CD4-positive, alpha-beta T cell treated with Interleukin-17A for 4 hours (primary cell): ENCODE measurements around the gene SLC47A2.

ENCODE experiments used
- DNase-seq: peaks from one replicate; pipeline ENCODE4 v3.0.0-alpha.2; 2020; ENCODE audit warnings: mixed read lengths

Gene SLC47A2

DNA sequence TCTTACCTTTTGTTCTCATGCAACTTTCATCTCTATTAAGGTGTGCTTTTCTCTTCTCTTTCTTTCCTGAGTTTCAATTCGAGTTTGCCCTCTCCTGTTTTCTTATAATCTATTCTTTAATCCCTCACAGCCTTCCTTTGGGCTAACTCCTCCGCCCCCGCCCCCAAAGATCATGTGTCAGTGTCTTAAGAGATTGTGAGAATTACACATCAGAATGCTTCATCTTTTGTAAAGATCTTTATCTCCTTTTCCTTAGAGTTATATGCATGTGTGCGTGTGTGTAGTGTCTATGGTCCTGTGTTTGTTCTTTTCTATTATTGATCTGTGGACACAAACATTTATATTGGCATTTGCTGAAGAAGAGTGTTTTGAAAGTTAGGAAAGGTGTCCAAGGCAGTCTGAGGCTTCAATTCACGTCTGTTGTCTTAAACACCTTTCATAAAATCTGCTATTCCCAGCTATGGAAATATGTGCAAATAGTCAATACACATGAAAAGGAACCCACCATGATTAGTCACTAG lies 74.0 kb downstream of the SLC47A2 start:
- DNase-seq = no peak

- no peak for DNase-seq
These were observed 74.6 kb downstream of the SLC47A2 start for GRCh38 chr17:19641687-19642372.

- no peak for DNase-seq
These were observed 84.5 kb downstream of the SLC47A2 start for GRCh38 chr17:19631905-19632304.

DNA sequence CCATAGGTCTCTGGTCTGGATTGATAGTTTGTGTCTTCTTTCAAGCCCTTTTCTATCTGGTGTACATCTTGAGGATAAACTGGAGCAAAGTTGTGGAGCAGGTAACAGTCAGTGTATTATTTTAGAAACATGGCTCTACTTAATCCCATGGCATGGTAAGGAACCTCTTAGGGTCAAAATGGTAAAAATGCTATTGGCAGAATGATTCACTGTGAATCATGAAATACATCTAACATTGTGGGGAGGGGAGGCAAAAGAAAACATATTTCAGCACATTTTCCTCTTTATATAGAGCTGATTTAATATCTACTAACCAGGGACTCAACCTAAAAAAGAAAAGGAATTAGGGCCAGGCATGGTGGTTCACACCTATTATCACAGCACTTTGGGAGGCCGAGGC lies 85.7 kb downstream of the SLC47A2 start:
- no peak for DNase-seq

DNA sequence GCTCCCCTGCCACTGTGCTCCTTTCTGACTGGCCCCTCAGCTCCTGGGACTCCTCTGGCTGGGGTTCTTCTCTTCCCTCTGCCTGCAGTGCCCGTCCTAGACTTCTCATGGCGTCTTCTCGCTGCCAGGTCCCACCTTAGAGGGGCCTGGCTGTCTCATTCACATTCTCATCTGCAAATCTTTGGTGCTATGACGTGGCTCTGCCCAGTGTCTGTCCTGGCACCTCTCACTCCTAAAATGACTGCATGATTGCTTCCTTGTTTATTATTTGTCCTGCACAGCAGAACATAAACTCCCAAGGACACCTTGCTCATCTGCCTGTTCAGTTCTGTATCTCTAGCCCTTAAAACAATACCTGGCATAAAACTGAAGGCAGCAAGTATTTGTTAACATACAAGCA lies 86.3 kb downstream of the SLC47A2 start:
- DNase-seq = no peak

DNA sequence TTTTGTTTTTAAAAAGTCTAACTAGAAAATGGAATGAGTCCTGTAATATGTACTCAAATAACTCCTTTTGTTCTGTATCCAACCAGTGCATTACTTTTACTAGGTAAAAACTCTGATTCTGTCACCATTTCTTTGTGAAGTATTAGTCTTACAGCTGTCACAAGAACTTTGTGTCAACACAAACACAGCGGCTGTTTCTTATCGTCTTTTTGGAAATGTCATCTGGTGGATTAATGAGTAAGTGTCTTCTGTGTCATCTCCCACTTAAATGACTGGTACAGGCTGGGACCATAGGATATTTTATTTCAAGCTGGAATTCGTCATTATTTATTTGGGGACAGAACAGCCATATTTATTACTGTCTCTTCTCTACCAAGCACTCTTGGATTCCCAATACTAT lies 86.9 kb downstream of the SLC47A2 start:
- DNase-seq = no peak
